T-helper 17 cell (primary cell): ENCODE data around the gene NPAS3. TPM values are rescaled to one million over a fixed set of nuclear protein-coding genes. Genes with fewer than 3 reads are reported as not detected.

Experiments
- ATAC-seq: fragments of 150-1000 bp; cut with Tn5 transposase; 2 replicates; pipeline ENCODE4 v1.10.0; 2021; ENCODE audit warnings: mild to moderate bottlenecking, moderate library complexity
- DNase-seq, 3 donors: peaks; one replicate each; pipeline versions ENCODE4 v3.0.0 to v3.0.0-alpha.2; 2020 to 2021
- H3K9me3 ChIP-seq: one replicate; pipeline ENCODE4 v1.7.0; 2013; ENCODE audit warnings: low read length, mild to moderate bottlenecking; ENCODE audit not compliant: control insufficient read depth, poor library complexity, severe bottlenecking
- H3K27ac Mint-ChIP-seq: one replicate; pipeline ENCODE4 v1.8.0; 2022; ENCODE audit warnings: mild to moderate bottlenecking, moderate library complexity, mixed read lengths
- H3K27me3 Mint-ChIP-seq: one replicate; pipeline ENCODE4 v1.8.0; 2022; ENCODE audit warnings: mixed read lengths
- H3K36me3 Mint-ChIP-seq: one replicate; pipeline ENCODE4 v1.8.0; 2022; ENCODE audit warnings: low read depth, mixed read lengths
- H3K4me1 Mint-ChIP-seq: one replicate; pipeline ENCODE4 v1.8.0; 2022; ENCODE audit warnings: mild to moderate bottlenecking, mixed read lengths
- H3K4me3 Mint-ChIP-seq: one replicate; pipeline ENCODE4 v1.8.0; 2022; ENCODE audit warnings: mild to moderate bottlenecking, moderate library complexity, mixed read lengths
- total RNA-seq, 4 donors: library from RNA in 2 of 4; stranded (reverse) in 2 of 4; gene quantifications; one replicate each; pipeline ENCODE4 v1.2.3 and lab custom pipeline; 2022 to 2026

NPAS3 gene
- total RNA-seq, 2 donors from 2014 or later = not detected

- ATAC-seq (no peak), DNase-seq (no peak)
- H3K4me3 Mint-ChIP-seq = no peak overlapping the region
- H3K27me3 Mint-ChIP-seq = peaks cover 42% of the 10 kb centered on the region
- no peak overlapping the region for H3K27ac Mint-ChIP-seq
- no peaks in the 10 kb centered on the region for H3K4me1 Mint-ChIP-seq
- no peaks in the 10 kb centered on the region for H3K36me3 Mint-ChIP-seq
- H3K9me3 ChIP-seq = no peaks in the 10 kb centered on the region
Measured at GRCh38 chr14:33555710-33556350, 617.2 kb downstream of the NPAS3 start.

GRCh38 chr14:33556382-33557121 is 617.9 kb downstream of the NPAS3 start:
- no peaks in the 10 kb centered on the region for H3K9me3 ChIP-seq
- ATAC-seq = no peak
- Mint-ChIP-seq H3K27ac (no peak overlapping the region), H3K4me1 (no peaks in the 10 kb centered on the region), H3K4me3 (no peak overlapping the region), H3K27me3 (peaks cover 49% of the 10 kb centered on the region), H3K36me3 (no peaks in the 10 kb centered on the region)
- no peak for DNase-seq

- H3K4me3 Mint-ChIP-seq = no peak overlapping the region
- no peak overlapping the region for H3K27ac Mint-ChIP-seq
- no peak for DNase-seq
- H3K4me1 Mint-ChIP-seq = no peaks in the 10 kb centered on the region
- peaks cover 39% of the 10 kb centered on the region for H3K27me3 Mint-ChIP-seq
- H3K36me3 Mint-ChIP-seq = no peaks in the 10 kb centered on the region
- no peaks in the 10 kb centered on the region for H3K9me3 ChIP-seq
- no peak for ATAC-seq
Measured at GRCh38 chr14:33560718-33561431, 622.2 kb downstream of the NPAS3 start.

GRCh38 chr14:33561488-33562175 is 623.0 kb downstream of the NPAS3 start:
- no peak overlapping the region for H3K27ac Mint-ChIP-seq

GRCh38 chr14:33563191-33563900 is 624.7 kb downstream of the NPAS3 start:
- no peaks in the 10 kb centered on the region for H3K9me3 ChIP-seq
- Mint-ChIP-seq H3K36me3 (no peaks in the 10 kb centered on the region), H3K4me1 (no peaks in the 10 kb centered on the region), H3K27me3 (peaks cover 26% of the 10 kb centered on the region), H3K4me3 (no peak overlapping the region), H3K27ac (no peak overlapping the region)
- no peak for DNase-seq
- no peak for ATAC-seq

More at GRCh38 chr14:33561488-33562175, 623.0 kb downstream of the NPAS3 start:
- no peak for ATAC-seq
- no peak for DNase-seq
- H3K4me1 Mint-ChIP-seq = no peaks in the 10 kb centered on the region
- no peaks in the 10 kb centered on the region for H3K36me3 Mint-ChIP-seq
- peaks cover 34% of the 10 kb centered on the region for H3K27me3 Mint-ChIP-seq
- H3K9me3 ChIP-seq = no peaks in the 10 kb centered on the region
- H3K4me3 Mint-ChIP-seq = no peak overlapping the region

- H3K27me3 Mint-ChIP-seq = peaks cover 26% of the 10 kb centered on the region
- H3K36me3 Mint-ChIP-seq = no peaks in the 10 kb centered on the region
- H3K27ac Mint-ChIP-seq = no peak overlapping the region
- DNase-seq (no peak), ATAC-seq (no peak)
- H3K4me1 Mint-ChIP-seq = no peaks in the 10 kb centered on the region
- no peak overlapping the region for H3K4me3 Mint-ChIP-seq
- no peaks in the 10 kb centered on the region for H3K9me3 ChIP-seq
Measured at GRCh38 chr14:33563901-33564197, 625.2 kb downstream of the NPAS3 start.

- ATAC-seq (no peak), DNase-seq (no peak)
- peaks cover 24% of the 10 kb centered on the region for H3K27me3 Mint-ChIP-seq
- no peak overlapping the region for H3K27ac Mint-ChIP-seq
- no peaks in the 10 kb centered on the region for H3K9me3 ChIP-seq
- H3K4me3 Mint-ChIP-seq = no peak overlapping the region
- H3K4me1 Mint-ChIP-seq = no peaks in the 10 kb centered on the region
- no peaks in the 10 kb centered on the region for H3K36me3 Mint-ChIP-seq
Measured at GRCh38 chr14:33564774-33565630, 626.3 kb downstream of the NPAS3 start.

- DNase-seq (no peak), ATAC-seq (no peak)
- Mint-ChIP-seq H3K36me3 (no peaks in the 10 kb centered on the region), H3K4me1 (no peaks in the 10 kb centered on the region), H3K27me3 (peaks cover 32% of the 10 kb centered on the region), H3K4me3 (no peak overlapping the region), H3K27ac (no peak overlapping the region)
- no peaks in the 10 kb centered on the region for H3K9me3 ChIP-seq
Measured at GRCh38 chr14:33566082-33566481, 627.4 kb downstream of the NPAS3 start.

- no peaks in the 10 kb centered on the region for H3K4me1 Mint-ChIP-seq
- H3K36me3 Mint-ChIP-seq = no peaks in the 10 kb centered on the region
- no peaks in the 10 kb centered on the region for H3K9me3 ChIP-seq
- H3K27me3 Mint-ChIP-seq = peaks cover 26% of the 10 kb centered on the region
- ATAC-seq (no peak), DNase-seq (no peak)
- H3K4me3 Mint-ChIP-seq = no peak overlapping the region
- H3K27ac Mint-ChIP-seq = no peak overlapping the region
Measured at GRCh38 chr14:33567023-33567728, 628.5 kb downstream of the NPAS3 start.

GRCh38 chr14:33567731-33568130 is 629.1 kb downstream of the NPAS3 start:
- peaks cover 23% of the 10 kb centered on the region for H3K27me3 Mint-ChIP-seq
- no peak overlapping the region for H3K27ac Mint-ChIP-seq
- no peaks in the 10 kb centered on the region for H3K9me3 ChIP-seq
- no peaks in the 10 kb centered on the region for H3K36me3 Mint-ChIP-seq
- no peak overlapping the region for H3K4me3 Mint-ChIP-seq
- H3K4me1 Mint-ChIP-seq = no peaks in the 10 kb centered on the region
- ATAC-seq = no peak
- DNase-seq = no peak

GRCh38 chr14:33568935-33569579 is 630.4 kb downstream of the NPAS3 start:
- Mint-ChIP-seq H3K27ac (no peak overlapping the region), H3K4me3 (no peak overlapping the region), H3K27me3 (peaks cover 23% of the 10 kb centered on the region), H3K36me3 (no peaks in the 10 kb centered on the region), H3K4me1 (no peaks in the 10 kb centered on the region)
- DNase-seq = no peak
- ATAC-seq = no peak
- H3K9me3 ChIP-seq = no peaks in the 10 kb centered on the region
